BE2C (cell line): Measurements from ENCODE around the gene OR9A2. TPM values are rescaled to one million over a fixed set of nuclear protein-coding genes. Genes with fewer than 3 reads are reported as not detected.

ENCODE experiments used
- DNase-seq: peaks from one replicate; pipeline ENCODE4 v3.0.0-alpha.2; 2020
- H3K27me3 ChIP-seq: fragments of 250-450 bp; sonication (Bioruptor Pico); 2 replicates; pipeline ENCODE4 v1.5.1; 2020; ENCODE audit warnings: mild to moderate bottlenecking
- H3K36me3 ChIP-seq: fragments of 250-450 bp; sonication (Bioruptor Pico); 2 replicates; pipeline ENCODE4 v1.5.1; 2020; ENCODE audit warnings: mild to moderate bottlenecking
- H3K4me1 ChIP-seq: fragments of 250-450 bp; sonication (Bioruptor Pico); 2 replicates; pipeline ENCODE4 v1.5.1; 2020
- H3K4me3 ChIP-seq: 2 replicates; pipeline ENCODE4 v1.5.1; 2011; ENCODE audit warnings: low read depth, low read length
- H3K9me3 ChIP-seq: fragments of 250-450 bp; sonication (Bioruptor Pico); 2 replicates; pipeline ENCODE4 v1.5.1; 2020
- CTCF ChIP-seq: IDR thresholded peaks from 2 replicates; pipeline ENCODE4 v1.5.1; 2012; ENCODE audit warnings: mild to moderate bottlenecking, low read depth, low read length
- polyA plus RNA-seq: library from polyadenylated mRNA; unstranded; fragments of >200 nt; gene quantifications from one replicate; pipeline ENCODE4 v1.2.1, GENCODE V29; 2012; ENCODE audit warnings: low read depth, missing spikeins; ENCODE audit not compliant: insufficient read length, insufficient read depth

Gene OR9A2
- polyA plus RNA-seq = not detected

GRCh38 chr7:143027032-143027431 lies at the start of gene OR9A2:
Gene OR9A2 (minus strand): TSS chr7:143027132. CDS start chr7:143027132, 0 bp downstream.
- no peak for DNase-seq
- Histone ChIP-seq H3K27me3 (no peaks in the 10 kb centered on the region; the same call in 1 of the 2 replicates), H3K36me3 (no peaks in the 10 kb centered on the region), H3K4me3 (no peak within 1 kb of the TSS), H3K9me3 (no peaks in the 10 kb centered on the region), H3K4me1 (no peaks in the 10 kb centered on the region)
- no peak for TF ChIP-seq CTCF

- no peaks in the 10 kb centered on the region for H3K9me3 ChIP-seq
- no peaks in the 10 kb centered on the region for H3K27me3 ChIP-seq
- no peak for TF ChIP-seq CTCF
- no peaks in the 10 kb centered on the region for H3K4me1 ChIP-seq
- H3K4me3 ChIP-seq = no peak overlapping the region
- no peak for DNase-seq
- H3K36me3 ChIP-seq = no peaks in the 10 kb centered on the region
Measured at GRCh38 chr7:143074141-143074540, 47.2 kb upstream of the OR9A2 start.

- H3K4me1 ChIP-seq = no peaks in the 10 kb centered on the region
- no peaks in the 10 kb centered on the region for H3K36me3 ChIP-seq
- no peaks in the 10 kb centered on the region for H3K9me3 ChIP-seq
- H3K27me3 ChIP-seq = no peaks in the 10 kb centered on the region
- no peak overlapping the region for H3K4me3 ChIP-seq
- TF ChIP-seq CTCF = no peak
- DNase-seq = no peak
Measured at GRCh38 chr7:143073556-143073955, 46.6 kb upstream of the OR9A2 start.

- DNase-seq = no peak
- no peak overlapping the region for H3K4me3 ChIP-seq
Measured at GRCh38 chr7:143069912-143070500, 43.1 kb upstream of the OR9A2 start.

GRCh38 chr7:143068446-143068845 lies 41.5 kb upstream of the OR9A2 start:
- no peaks in the 10 kb centered on the region for H3K4me1 ChIP-seq

More at GRCh38 chr7:143069912-143070500, 43.1 kb upstream of the OR9A2 start:
- H3K27me3 ChIP-seq = no peaks in the 10 kb centered on the region
- TF ChIP-seq CTCF = no peak
- H3K4me1 ChIP-seq = no peaks in the 10 kb centered on the region
- H3K36me3 ChIP-seq = no peaks in the 10 kb centered on the region
- H3K9me3 ChIP-seq = no peaks in the 10 kb centered on the region

More at GRCh38 chr7:143068446-143068845, 41.5 kb upstream of the OR9A2 start:
- no peaks in the 10 kb centered on the region for H3K9me3 ChIP-seq
- no peaks in the 10 kb centered on the region for H3K36me3 ChIP-seq
- H3K4me3 ChIP-seq = no peak overlapping the region
- DNase-seq = no peak
- TF ChIP-seq CTCF = no peak
- H3K27me3 ChIP-seq = no peaks in the 10 kb centered on the region
